ENCODE data around the gene PHACTR2. TPM values are rescaled to one million over a fixed set of nuclear protein-coding genes. Genes with fewer than 3 reads are reported as not detected.

PHACTR2 gene
- total RNA-seq, 4 donors from 2014 or later, result 50.8 to 102 (median 65.1) TPM

DNA sequence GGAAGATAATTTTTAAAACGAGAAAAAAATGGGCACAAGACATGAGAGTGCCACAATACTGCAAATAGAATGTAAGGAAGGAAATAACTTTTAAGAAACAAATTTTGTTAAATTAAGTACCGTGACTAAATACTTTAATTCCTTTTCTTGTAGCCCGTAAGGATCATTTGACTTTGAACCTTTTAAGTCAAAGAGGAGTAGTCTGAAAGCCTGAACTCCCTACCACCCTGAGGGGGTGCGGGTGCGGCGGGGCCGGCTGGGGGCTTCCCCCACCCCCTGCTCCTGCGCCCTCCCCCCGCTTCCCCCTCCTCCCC lies 231 bp upstream of the PHACTR2 start:
- TF ChIP-seq, protein P1, sequence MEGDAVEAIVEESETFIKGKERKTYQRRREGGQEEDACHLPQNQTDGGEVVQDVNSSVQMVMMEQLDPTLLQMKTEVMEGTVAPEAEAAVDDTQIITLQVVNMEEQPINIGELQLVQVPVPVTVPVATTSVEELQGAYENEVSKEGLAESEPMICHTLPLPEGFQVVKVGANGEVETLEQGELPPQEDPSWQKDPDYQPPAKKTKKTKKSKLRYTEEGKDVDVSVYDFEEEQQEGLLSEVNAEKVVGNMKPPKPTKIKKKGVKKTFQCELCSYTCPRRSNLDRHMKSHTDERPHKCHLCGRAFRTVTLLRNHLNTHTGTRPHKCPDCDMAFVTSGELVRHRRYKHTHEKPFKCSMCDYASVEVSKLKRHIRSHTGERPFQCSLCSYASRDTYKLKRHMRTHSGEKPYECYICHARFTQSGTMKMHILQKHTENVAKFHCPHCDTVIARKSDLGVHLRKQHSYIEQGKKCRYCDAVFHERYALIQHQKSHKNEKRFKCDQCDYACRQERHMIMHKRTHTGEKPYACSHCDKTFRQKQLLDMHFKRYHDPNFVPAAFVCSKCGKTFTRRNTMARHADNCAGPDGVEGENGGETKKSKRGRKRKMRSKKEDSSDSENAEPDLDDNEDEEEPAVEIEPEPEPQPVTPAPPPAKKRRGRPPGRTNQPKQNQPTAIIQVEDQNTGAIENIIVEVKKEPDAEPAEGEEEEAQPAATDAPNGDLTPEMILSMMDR (IDR thresholded peaks at IDR 0.05), result no peak
- ATAC-seq (ENCODE audit: low FRiP score) (no peak), DNase-seq (ENCODE audit: low spot score) (no peak)

DNA sequence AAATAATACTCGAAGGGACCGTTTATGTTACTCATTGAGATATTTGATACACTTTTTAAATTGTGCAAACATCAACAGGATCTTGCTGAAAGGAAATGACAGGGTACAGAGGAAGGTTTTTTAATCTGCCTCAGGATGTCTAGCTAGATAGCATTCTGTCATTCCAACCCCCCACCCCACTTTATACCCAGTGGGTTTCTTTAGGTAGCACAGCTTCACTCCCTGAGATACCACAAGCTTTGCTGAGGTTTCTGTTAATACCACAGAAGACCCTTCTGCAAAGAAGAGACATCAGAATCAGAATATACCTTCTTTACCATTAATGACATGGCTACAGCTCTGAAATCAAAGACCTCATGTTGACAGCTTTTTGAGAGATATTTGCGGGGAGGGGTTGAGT lies 1.3 kb downstream of the PHACTR2 start:
- TF ChIP-seq, protein P1 (IDR thresholded peaks at IDR 0.05), result no peak
- ATAC-seq (ENCODE audit: low FRiP score), result no peak

DNA sequence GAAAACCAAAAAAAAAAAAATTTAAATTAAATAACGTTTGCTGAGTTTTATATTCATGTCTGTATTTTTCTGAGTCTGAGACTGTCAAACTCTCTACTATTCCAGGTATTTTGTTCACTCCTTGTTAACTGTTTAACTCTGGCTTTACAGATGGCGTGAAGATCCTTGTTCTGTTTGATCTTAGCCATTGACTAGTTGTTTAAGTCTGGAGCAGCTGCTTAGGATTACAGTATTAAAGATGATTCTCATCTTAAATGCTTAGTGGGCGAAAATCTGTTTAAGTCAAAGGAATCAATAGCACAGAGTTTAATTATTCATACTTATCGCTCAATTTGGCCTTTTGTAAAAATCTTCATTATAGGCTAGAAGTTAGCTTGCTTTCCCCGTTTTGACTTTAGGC lies 2.4 kb downstream of the PHACTR2 start:
- no peak for ATAC-seq (ENCODE audit: low FRiP score)
- TF ChIP-seq, protein P1 (IDR thresholded peaks at IDR 0.05), result no peak

More for the DNA sequence above, 1.3 kb downstream of the PHACTR2 start:
- DNase-seq (ENCODE audit: low spot score), result no peak

DNA sequence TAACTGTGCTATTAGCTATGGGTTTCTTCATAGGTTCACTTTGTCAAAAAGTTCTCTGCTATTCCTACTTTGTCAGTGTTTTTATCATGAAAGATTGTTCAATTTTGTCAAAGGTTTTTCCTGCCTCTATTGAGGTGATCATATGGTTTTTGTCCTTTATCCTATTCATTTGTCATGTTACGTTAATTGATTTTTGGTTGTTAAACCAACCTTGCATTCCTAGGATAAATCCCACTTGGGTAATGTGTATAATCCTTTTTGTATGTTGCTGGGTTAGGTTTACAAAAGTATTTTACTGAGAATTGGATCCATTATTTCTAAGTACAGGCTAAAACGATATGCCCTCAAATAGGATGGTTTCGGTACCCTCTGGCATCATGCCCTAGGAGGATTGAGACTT lies 5.0 kb downstream of the PHACTR2 start:
- ATAC-seq (ENCODE audit: low FRiP score) (no peak), DNase-seq (ENCODE audit: low spot score) (no peak)
- TF ChIP-seq, protein P1 (IDR thresholded peaks at IDR 0.05), result no peak

More for the DNA sequence above, 2.4 kb downstream of the PHACTR2 start:
- no peak for DNase-seq (ENCODE audit: low spot score)

DNA sequence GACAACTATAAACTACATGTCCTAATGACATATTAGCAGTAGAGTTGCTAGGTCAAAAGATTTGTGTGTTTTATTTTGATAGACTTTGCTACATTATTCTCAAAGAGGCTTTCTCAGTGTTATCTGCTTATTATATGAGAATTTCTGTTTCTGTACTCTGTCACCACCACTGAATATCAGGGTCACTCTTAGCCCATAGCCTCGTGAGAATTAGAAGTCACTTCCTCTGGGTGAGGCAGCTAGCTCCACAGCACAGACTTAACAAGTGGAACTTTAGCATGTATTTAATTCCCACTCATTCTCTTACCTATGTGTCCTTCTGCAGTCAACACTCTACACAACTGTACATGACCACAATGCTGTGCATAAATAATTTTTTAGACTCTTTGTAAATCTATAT lies 6.7 kb downstream of the PHACTR2 start:
- DNase-seq (ENCODE audit: low spot score), result no peak
- no peak for ATAC-seq (ENCODE audit: low FRiP score)
- TF ChIP-seq, protein P1 (IDR thresholded peaks at IDR 0.05), result no peak

DNA sequence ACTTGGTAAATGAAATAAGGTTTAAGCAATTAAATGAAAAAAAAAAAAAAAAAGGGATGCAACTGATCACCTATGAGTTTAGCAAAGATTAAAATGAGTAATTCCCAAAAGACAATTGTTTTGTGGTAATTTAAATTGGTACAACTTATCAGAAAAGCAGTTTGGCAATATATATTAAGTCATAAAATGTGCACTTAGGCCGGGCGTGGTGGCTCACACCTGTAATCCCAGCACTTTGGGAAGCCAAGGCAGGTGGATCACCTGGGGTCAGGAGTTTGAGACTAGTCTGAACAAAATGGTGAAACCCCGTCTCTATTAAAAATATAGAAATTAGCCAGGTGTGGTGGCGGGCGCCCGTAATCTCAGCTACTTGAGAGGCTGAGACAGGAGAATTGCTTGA lies 7.9 kb downstream of the PHACTR2 start:
- DNase-seq (ENCODE audit: low spot score), result no peak
- no peak for ATAC-seq (ENCODE audit: low FRiP score)
- TF ChIP-seq, protein P1 (IDR thresholded peaks at IDR 0.05), result no peak

DNA sequence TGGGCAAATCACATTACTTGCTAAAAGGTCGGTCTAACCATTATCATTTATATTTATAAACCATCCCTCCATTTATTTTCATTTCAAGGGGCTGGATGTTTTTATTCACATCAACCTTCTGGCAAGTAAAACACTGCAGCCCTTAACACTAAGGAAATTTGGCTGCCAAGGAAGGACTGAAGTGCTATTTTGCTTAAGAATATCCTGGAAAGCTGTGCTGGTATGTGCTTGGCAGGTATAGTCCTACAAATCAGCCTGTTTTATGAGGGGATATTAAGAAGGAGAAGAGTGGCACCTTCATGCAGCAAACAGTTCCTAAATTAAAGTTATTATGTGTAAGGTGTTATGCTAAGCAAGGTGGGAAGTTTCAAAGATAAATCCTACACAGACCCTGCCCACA lies 9.8 kb downstream of the PHACTR2 start:
- ATAC-seq (ENCODE audit: low FRiP score) (no peak), DNase-seq (ENCODE audit: low spot score) (no peak)
- TF ChIP-seq, protein P1 (IDR thresholded peaks at IDR 0.05), result no peak
